KMS-11 (cell line): Measurements from ENCODE around the gene MAPKAP1.

Source experiments
- H2AFZ ChIP-seq: fragments of 200-600 bp; sonication (generic); 2 replicates; pipeline ENCODE4 v1.6.1; 2016; ENCODE audit warnings: antibody characterized with exemption, mixed run types, low read depth
- H3K27ac ChIP-seq: fragments of 200-600 bp; sonication (generic); 2 replicates; pipeline ENCODE4 v1.6.1; 2016; ENCODE audit warnings: mild to moderate bottlenecking, mixed run types
- H3K27me3 ChIP-seq: fragments of 200-600 bp; sonication (generic); 2 replicates; pipeline ENCODE4 v1.6.1; 2017; ENCODE audit warnings: mild to moderate bottlenecking, low read depth, mixed run types, moderate library complexity; ENCODE audit not compliant: insufficient read depth
- H3K36me3 ChIP-seq: fragments of 200-600 bp; sonication (generic); 2 replicates; pipeline ENCODE4 v1.6.1; 2017; ENCODE audit warnings: mild to moderate bottlenecking, mixed run types; ENCODE audit not compliant: insufficient read depth
- H3K4me1 ChIP-seq: fragments of 200-600 bp; sonication (generic); 2 replicates; pipeline ENCODE4 v1.6.1; 2016; ENCODE audit warnings: mild to moderate bottlenecking, low read depth, mixed run types; ENCODE audit not compliant: poor library complexity, severe bottlenecking
- H3K4me2 ChIP-seq: fragments of 200-600 bp; sonication (generic); 2 replicates; pipeline ENCODE4 v1.7.0; 2016; ENCODE audit warnings: mild to moderate bottlenecking, mixed run types
- H3K4me3 ChIP-seq: fragments of 200-600 bp; sonication (generic); IDR thresholded peaks from 2 replicates; pipeline ENCODE4 v1.6.1; 2017; ENCODE audit warnings: low read depth, low read length, mixed read lengths; ENCODE audit not compliant: insufficient read depth
- H3K79me2 ChIP-seq: fragments of 200-600 bp; sonication (generic); 2 replicates; pipeline ENCODE4 v1.6.1; 2016; ENCODE audit warnings: low read depth, mixed run types; ENCODE audit not compliant: insufficient read depth
- H3K9ac ChIP-seq: fragments of 200-600 bp; sonication (generic); 2 replicates; pipeline ENCODE4 v1.6.1; 2016; ENCODE audit warnings: mild to moderate bottlenecking, mixed run types
- H4K20me1 ChIP-seq: fragments of 200-600 bp; sonication (generic); 2 replicates; pipeline ENCODE4 v1.6.1; 2016; ENCODE audit warnings: mild to moderate bottlenecking, mixed run types; ENCODE audit not compliant: insufficient read depth
- TF ChIP-seq, protein P1 (sequence below): fragments of 200-600 bp; sonication (generic); conservative IDR thresholded peaks from 2 replicates; pipeline ENCODE4 v1.6.1; 2017; ENCODE audit warnings: low read depth, mild to moderate bottlenecking, antibody characterized with exemption, low read length, moderate library complexity, mixed read lengths

Gene MAPKAP1

DNA sequence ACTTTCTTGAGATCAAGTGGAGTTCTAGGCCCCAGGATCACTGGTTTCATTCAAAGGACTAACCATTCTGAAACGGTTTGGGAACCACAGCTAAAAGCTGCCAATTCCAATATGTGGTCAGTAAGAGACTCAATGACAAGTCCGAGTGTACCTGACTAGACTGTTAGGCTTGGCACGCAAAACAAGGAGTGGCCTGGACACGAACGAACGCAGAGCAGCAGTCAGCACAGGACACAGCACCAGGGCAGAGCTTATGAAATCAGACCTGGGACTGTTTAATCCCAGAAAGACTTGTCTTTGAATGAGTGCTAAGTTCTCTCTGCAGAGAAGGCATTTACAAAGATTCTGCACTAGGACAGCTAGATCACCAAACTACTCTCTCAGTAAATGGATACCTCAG, 231.6 kb downstream of the MAPKAP1 start:
- Histone ChIP-seq H3K4me3 (no peak overlapping the region), H3K36me3 (no peaks in the 10 kb centered on the region), H3K27me3 (no peaks in the 10 kb centered on the region), H2AFZ (no peak overlapping the region), H3K27ac (no peak overlapping the region), H3K4me2 (no peak overlapping the region; the same call in 1 of the 2 replicates), H3K4me1 (peaks cover 10% of the 10 kb centered on the region), H4K20me1 (no peaks in the 10 kb centered on the region), H3K9ac (no peak overlapping the region), H3K79me2 (no peaks in the 10 kb centered on the region)
- TF ChIP-seq, protein P1, sequence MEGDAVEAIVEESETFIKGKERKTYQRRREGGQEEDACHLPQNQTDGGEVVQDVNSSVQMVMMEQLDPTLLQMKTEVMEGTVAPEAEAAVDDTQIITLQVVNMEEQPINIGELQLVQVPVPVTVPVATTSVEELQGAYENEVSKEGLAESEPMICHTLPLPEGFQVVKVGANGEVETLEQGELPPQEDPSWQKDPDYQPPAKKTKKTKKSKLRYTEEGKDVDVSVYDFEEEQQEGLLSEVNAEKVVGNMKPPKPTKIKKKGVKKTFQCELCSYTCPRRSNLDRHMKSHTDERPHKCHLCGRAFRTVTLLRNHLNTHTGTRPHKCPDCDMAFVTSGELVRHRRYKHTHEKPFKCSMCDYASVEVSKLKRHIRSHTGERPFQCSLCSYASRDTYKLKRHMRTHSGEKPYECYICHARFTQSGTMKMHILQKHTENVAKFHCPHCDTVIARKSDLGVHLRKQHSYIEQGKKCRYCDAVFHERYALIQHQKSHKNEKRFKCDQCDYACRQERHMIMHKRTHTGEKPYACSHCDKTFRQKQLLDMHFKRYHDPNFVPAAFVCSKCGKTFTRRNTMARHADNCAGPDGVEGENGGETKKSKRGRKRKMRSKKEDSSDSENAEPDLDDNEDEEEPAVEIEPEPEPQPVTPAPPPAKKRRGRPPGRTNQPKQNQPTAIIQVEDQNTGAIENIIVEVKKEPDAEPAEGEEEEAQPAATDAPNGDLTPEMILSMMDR, result no peak

DNA sequence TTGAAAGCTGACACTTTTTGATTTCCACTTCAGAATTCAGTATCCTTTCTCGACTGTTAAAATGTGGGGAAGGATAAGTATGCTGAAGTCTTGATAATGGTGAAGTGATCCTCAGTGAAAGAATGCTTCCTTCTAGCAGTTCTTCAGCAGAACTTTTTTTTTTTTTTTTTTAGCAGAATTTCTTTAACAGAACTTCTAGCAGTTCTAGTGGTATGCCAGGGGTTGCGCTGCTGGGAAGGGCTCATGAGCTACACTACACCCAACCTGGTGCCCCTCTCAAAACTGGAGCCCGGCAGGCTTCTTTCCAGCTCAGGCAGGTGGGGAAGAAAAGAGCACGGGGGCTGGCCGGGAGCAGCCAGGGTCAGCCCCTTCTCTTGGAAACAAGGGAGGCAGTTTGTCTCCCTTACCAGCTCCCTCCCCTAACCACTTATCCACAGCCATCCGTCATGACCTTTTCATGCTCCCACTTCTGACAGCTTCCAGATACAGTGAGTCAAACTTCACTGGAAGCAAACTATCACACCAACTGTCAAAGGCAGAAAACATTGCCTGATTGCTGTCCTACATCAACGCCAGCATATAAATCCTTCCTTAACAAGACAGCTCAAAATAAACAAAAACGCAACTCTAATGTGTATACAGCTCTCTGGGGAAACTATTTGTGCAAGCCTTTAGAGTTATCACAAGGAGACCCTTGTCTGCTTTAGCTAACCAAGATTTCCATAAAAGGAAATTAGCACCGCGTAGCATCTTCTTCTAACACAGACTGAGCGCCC, 233.9 kb downstream of the MAPKAP1 start:
- Histone ChIP-seq H3K4me3 (no peak overlapping the region), H2AFZ (no peak overlapping the region), H4K20me1 (no peaks in the 10 kb centered on the region), H3K36me3 (no peaks in the 10 kb centered on the region), H3K4me1 (peaks cover 10% of the 10 kb centered on the region), H3K79me2 (no peaks in the 10 kb centered on the region), H3K27ac (no peak overlapping the region), H3K27me3 (no peaks in the 10 kb centered on the region), H3K9ac (no peak overlapping the region), H3K4me2 (no peak overlapping the region)
- TF ChIP-seq, protein P1, result no peak

DNA sequence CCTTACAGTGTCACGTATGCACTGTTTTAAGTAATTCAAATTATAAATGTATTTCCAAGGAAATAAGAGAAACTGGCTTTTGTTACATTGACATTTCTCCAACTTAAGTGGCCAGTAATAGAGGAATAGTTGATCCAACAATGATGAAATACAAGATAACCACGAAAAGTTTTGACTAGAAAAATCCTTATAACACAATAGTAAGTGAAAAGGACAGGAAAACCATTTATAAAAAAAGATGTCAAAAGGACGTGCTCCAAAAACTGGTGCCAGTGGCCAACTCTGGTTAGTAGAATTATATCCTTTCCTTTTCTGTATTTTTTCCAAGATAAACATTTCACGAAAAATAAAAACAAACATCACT, 234.5 kb downstream of the MAPKAP1 start:
- Histone ChIP-seq H3K9ac (no peak overlapping the region), H3K4me3 (no peak overlapping the region)

DNA sequence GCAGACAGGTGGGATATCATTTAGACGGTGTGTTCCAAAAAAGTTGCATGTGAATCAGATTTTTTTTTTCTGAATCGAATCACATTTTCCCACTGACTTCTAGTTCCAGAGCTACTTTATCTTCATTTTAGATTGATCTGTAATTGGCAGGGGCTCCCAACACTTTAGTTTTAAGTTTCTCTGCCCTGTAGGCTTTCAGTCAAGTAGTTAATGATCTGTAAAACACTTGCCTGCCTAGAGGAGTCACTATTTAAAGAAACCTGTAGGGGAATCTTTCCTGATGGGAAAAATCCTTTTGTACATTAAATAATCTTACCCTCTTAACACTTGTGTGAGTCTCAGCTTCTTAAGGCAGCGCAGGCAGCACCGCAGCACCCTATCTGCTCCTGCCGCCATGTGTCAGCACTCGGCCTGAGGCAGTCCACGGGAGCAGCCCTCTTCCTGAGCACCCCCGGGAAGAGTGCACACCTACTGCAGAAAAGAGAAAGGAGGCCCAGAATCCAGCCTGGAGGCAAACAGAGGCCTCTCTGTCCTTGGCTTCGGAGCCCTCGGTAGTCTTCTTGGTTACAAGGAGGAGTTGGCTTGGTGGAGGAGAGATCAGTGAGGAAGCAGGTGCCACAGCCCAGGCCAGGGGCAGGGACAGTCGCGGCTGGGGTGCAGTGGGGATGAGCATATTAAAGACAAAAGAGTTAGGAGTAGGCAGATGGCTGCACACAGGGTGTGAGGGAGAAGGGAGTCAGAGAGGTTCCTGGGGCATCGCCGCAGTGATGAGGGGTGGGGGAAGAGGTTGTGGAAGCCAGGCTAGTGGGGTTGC, 236.0 kb downstream of the MAPKAP1 start:
- H4K20me1 ChIP-seq, result no peaks in the 10 kb centered on the region
- no peaks in the 10 kb centered on the region for H3K79me2 ChIP-seq
- no peaks in the 10 kb centered on the region for H3K36me3 ChIP-seq
- H3K4me2 ChIP-seq, result no peak overlapping the region
- H3K27me3 ChIP-seq, result no peaks in the 10 kb centered on the region
- H3K27ac ChIP-seq, result no peak overlapping the region
- no peak overlapping the region for H3K9ac ChIP-seq
- TF ChIP-seq, protein P1, result no peak
- H2AFZ ChIP-seq, result no peak overlapping the region
- H3K4me3 ChIP-seq, result no peak overlapping the region
- peaks cover 10% of the 10 kb centered on the region for H3K4me1 ChIP-seq

More for the DNA sequence above, 234.5 kb downstream of the MAPKAP1 start:
- Histone ChIP-seq H3K4me1 (peaks cover 10% of the 10 kb centered on the region), H4K20me1 (no peaks in the 10 kb centered on the region), H3K79me2 (no peaks in the 10 kb centered on the region), H3K27me3 (no peaks in the 10 kb centered on the region), H2AFZ (no peak overlapping the region), H3K27ac (no peak overlapping the region), H3K4me2 (no peak overlapping the region), H3K36me3 (no peaks in the 10 kb centered on the region)
- TF ChIP-seq, protein P1, result no peak
